NOMO-1 treated with dmso at 0.1 percent for 144 hours (cell line): Measurements from ENCODE around the gene CIRBP.
A peak's percentile ranks its signal among the peaks of the same experiment; 100 is the strongest.

ENCODE experiments used
- DNase-seq: peaks from one replicate; lab custom pipeline; 2025; ENCODE audit not compliant: unreplicated experiment; lab: John Stamatoyannopoulos, UW

Gene CIRBP

GRCh38 chr19:1269065-1269477 is at the start of gene CIRBP:
Gene CIRBP (plus strand): TSS chr19:1269332. CDS start chr19:1270934, 1,602 bp downstream.
- DNase-seq, result peak; percentile 92

GRCh38 chr19:1219786-1220476 is 49.2 kb upstream of the CIRBP start:
- no peak for DNase-seq

- DNase-seq, result no peak
Measured at GRCh38 chr19:1220477-1220930, 48.6 kb upstream of the CIRBP start.

- no peak for DNase-seq
Measured at GRCh38 chr19:1220976-1221903, 47.9 kb upstream of the CIRBP start.

GRCh38 chr19:1221904-1222255 is 47.3 kb upstream of the CIRBP start:
- no peak for DNase-seq

- no peak for DNase-seq
Measured at GRCh38 chr19:1222394-1222793, 46.7 kb upstream of the CIRBP start.

- DNase-seq, result no peak
Measured at GRCh38 chr19:1223018-1223855, 45.9 kb upstream of the CIRBP start.

GRCh38 chr19:1224047-1224825 is 44.9 kb upstream of the CIRBP start:
- DNase-seq, result no peak

- DNase-seq, result no peak
Measured at GRCh38 chr19:1224847-1225246, 44.3 kb upstream of the CIRBP start.

GRCh38 chr19:1225440-1226226 is 43.5 kb upstream of the CIRBP start:
- no peak for DNase-seq

- DNase-seq, result no peak
Measured at GRCh38 chr19:1226227-1226518, 43.0 kb upstream of the CIRBP start.

GRCh38 chr19:1226522-1227303 is 42.4 kb upstream of the CIRBP start:
- DNase-seq, result no peak

- no peak for DNase-seq
Measured at GRCh38 chr19:1227304-1228054, 41.7 kb upstream of the CIRBP start.

- no peak for DNase-seq
Measured at GRCh38 chr19:1228161-1228957, 40.8 kb upstream of the CIRBP start.

GRCh38 chr19:1229056-1229923 is 39.8 kb upstream of the CIRBP start:
- DNase-seq, result no peak

- no peak for DNase-seq
Measured at GRCh38 chr19:1229924-1230782, 39.0 kb upstream of the CIRBP start.
